Coronary artery (tissue), 2 donors: ENCODE measurements around the gene NDUFS6.
A peak's percentile ranks its signal among the peaks of the same experiment; 100 is the strongest.

ENCODE experiments used
- DNase-seq: peaks from one replicate; pipeline ENCODE4 v3.0.0-alpha.2; 2017; ENCODE audit warnings: low spot score
- H3K27ac ChIP-seq, 2 donors: fragments of 200-600 bp; sonication (generic); one replicate each; pipeline ENCODE4 v1.5.1; 2016 to 2019
- H3K4me3 ChIP-seq: fragments of 200-600 bp; sonication (generic); 2 replicates; pipeline ENCODE4 v1.5.1; 2016; ENCODE audit warnings: mild to moderate bottlenecking, moderate library complexity
- TF ChIP-seq, protein P1 (sequence below): fragments of 200-600 bp; sonication (generic); IDR thresholded peaks from one replicate; pipeline ENCODE4 v1.5.1; 2019; ENCODE audit warnings: antibody characterized with exemption

Gene NDUFS6

DNA sequence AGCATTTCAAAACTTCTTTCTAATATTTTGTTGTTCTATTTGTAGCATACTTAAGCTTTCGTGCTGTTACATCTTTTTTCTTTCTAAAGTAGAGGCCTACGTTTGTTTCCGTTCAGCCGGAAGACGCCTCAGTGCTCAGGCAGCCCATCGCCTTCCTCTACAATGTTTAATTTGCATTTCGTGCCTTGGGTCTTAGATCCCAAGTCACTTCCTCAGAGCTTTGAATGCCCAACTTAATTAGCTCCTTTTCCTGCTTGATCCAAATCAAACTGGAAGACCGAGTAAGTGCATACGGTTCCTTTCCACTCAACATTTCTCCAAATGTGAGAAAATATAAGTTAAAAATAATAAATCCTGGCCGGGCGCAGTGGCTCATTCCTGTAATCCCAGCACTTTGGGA lies 44.7 kb upstream of the NDUFS6 start:
- TF ChIP-seq, protein P1, sequence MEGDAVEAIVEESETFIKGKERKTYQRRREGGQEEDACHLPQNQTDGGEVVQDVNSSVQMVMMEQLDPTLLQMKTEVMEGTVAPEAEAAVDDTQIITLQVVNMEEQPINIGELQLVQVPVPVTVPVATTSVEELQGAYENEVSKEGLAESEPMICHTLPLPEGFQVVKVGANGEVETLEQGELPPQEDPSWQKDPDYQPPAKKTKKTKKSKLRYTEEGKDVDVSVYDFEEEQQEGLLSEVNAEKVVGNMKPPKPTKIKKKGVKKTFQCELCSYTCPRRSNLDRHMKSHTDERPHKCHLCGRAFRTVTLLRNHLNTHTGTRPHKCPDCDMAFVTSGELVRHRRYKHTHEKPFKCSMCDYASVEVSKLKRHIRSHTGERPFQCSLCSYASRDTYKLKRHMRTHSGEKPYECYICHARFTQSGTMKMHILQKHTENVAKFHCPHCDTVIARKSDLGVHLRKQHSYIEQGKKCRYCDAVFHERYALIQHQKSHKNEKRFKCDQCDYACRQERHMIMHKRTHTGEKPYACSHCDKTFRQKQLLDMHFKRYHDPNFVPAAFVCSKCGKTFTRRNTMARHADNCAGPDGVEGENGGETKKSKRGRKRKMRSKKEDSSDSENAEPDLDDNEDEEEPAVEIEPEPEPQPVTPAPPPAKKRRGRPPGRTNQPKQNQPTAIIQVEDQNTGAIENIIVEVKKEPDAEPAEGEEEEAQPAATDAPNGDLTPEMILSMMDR: no peak
- DNase-seq: no peak
- Histone ChIP-seq H3K4me3 (no peak overlapping the region), H3K27ac (no peak overlapping the region)

DNA sequence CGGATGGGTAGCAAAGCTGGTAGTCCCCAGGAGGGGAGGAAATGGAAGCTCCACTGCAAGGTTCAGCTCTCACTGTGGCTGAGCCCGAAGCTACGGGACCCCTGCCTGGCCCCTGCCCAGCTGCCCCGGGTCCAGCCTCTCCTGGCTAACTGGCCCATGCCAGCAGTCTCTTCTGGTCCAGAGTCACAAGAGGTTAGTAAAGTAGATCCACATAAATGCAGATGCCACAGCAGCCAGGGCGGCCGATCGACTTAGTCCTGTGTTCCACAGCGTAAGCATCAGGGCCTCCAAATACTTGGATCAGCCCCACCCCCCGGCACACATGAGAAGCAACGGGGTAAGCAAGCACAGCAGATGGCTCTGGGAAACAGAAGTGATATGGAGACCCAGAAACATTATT lies 43.7 kb upstream of the NDUFS6 start:
- H3K4me3 ChIP-seq: no peak overlapping the region
- H3K27ac ChIP-seq: no peak overlapping the region
- TF ChIP-seq, protein P1: no peak
- DNase-seq: no peak

DNA sequence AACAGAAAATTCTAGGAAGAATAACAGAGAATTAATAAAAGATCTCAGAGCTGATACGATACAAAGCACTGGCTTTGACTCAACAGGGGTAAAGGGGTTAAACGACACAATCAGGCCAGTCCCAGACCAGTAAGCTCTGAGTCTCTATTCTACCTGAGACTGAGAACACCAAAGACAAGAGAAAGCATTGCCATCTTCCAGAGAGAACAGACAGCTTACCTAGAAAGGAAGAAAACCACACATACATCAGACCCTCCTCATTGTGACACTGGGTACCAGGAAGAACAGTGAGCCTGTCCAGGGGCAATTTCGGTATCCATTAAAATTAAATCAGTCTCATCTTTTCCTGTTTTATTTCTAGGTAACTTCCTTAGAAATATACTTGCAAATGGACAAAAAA lies 42.6 kb upstream of the NDUFS6 start:
- H3K4me3 ChIP-seq: no peak overlapping the region
- no peak overlapping the region for H3K27ac ChIP-seq
- TF ChIP-seq, protein P1: no peak
- no peak for DNase-seq

DNA sequence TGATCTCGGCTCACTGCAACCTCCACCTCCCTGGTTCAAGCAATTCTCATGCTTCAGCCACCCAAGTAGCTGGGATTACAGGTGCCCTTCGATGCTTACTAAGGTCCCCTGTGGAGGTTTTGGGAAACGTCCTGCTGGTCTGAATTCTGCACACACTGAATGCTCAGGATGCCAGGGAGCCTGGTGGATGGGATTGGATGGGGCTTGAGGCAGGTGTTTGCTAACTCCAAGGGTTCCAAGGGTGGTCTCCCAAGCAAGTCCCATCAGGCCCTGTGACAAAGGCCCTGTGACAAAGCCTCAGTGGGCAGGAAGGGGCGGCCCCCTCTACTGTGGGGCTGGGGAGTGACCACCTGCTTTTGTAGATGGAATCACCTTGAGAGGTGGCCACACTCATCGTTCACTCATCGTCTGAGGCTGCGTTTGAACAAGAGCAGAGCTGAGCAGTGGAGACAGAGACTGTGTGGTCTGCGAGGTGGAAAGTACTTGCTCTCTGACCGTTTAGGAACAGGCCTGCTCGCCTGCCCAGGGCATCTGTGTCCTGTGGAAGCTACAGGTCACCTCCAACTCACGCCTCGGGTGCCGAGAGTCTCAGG lies 41.7 kb upstream of the NDUFS6 start:
- Histone ChIP-seq H3K27ac (no peak overlapping the region), H3K4me3 (no peak overlapping the region)
- peak; percentile 36 for DNase-seq
- TF ChIP-seq, protein P1: no peak

DNA sequence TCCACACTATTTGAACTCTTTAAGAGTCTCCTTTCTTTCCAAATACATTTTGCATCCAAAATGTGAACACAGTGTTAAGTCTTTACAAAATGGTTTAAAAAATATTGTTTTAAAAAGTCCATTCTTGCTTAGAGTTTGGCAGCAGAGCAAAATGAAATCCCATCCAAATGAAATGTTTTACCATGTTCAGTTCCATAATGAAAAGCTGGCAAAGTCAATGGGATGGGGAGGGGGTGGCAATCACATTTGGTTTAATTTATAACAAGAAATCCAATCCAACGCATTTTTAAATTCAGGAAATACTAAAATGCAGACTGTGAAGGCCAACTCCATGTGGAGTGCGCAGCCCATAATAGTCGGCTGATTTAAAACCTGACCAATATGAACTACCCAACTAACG lies 41.0 kb upstream of the NDUFS6 start:
- DNase-seq: no peak

DNA sequence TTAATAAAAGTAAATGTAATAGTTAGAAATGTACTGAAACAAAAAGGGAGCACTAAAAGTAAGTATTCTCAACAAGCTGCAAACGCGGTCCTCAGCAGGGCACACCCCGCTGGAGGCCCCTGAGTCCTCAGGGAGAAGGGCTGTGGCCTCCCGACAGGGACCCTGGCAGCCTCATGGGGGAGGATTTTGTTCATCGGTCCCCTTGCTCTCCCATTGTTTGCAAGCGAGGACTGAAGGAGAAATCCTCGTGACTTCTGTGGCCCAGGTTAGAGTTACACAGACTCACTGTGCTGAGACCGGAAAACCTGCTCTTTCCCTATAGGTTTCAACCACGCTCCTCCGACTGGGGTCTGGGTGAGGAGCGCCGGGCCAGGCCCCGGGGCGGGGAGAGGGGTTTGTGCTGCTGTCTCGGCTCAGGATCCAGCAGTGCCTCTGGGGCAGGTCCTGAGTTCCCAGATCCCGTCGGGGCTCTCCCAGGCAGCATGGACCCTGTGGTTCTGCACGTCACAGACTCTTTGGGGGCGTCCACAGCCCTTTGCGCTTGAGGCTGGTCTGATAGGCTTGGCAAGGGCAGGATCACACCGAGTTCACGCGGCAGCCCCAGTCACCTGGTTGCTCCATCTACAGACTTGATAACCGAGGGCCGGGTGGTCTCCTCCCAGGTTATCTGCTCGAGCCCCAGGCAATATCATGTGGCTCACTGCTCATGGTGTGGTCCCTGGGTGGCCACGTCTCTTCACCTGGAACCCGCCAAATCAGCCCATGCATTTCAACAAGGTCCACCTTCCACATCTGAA lies 40.4 kb upstream of the NDUFS6 start:
- no peak overlapping the region for H3K4me3 ChIP-seq
- H3K27ac ChIP-seq: no peak overlapping the region
- TF ChIP-seq, protein P1: no peak
- DNase-seq: peak; percentile 62

More for the DNA sequence above, 41.0 kb upstream of the NDUFS6 start:
- TF ChIP-seq, protein P1: no peak
- Histone ChIP-seq H3K4me3 (no peak overlapping the region), H3K27ac (no peak overlapping the region)

DNA sequence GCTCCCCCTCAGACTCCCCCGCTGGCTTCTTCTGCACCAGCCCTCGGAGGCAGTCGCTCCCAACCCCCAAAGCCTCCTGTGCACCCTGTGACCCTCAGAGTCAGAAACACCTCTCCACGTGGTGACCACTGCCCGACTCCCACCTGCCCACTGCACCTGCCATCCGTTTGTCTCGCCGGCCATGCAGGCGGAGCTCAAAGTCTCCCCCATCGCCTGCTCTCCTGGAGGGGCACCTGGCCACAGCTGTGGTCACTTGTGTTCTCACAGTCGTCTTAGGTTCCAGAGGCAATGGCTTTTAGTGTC lies 39.8 kb upstream of the NDUFS6 start:
- DNase-seq: peak; percentile 36
- Histone ChIP-seq H3K4me3 (no peak overlapping the region), H3K27ac (no peak overlapping the region)
- TF ChIP-seq, protein P1: no peak
